Amniotic epithelial cell (primary cell): Measurements from ENCODE around the gene MAF.

Source experiments
- DNase-seq: peaks from one replicate; pipeline ENCODE4 v3.0.0-alpha.2; 2010; ENCODE audit warnings: low read depth

MAF gene

DNA sequence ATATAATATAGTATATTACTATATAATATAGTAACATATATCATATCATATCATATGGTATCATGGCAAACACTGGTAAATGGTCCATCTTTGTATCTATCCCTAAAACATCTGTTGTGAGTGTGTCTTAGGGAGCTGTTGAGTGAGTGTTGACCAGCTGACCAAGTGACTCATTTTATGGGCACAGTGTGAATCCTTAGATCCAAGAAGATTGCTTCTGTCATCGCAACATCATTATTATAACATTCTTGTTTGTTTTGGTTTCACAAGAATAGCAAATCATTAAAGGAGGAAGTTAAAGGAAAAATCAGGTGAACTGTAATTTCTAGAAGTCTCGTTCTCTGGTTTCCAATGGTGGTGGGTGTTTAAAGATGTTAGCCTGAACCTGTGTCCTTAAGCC is 11.7 kb upstream of the MAF start:
- peak; percentile 13 for DNase-seq

DNA sequence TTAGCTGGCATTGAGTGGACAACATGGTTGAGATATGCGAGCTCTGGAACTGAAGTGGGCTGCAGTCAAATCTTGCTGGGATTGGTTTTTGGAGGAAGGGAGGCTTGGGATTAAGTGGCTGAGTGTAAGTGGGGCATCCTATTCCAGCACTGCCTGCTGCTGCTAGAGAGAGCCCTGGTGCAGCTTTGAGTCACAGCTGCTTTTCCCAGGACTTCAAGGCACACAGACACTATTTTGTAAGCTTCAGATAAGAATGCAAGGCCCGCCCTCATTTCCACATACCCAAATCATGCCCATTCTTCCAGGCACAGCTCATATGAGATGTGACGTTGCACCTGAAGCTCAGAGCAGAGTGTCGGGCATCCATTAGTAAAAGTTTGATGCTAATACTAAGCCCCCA is 10.2 kb upstream of the MAF start:
- DNase-seq: peak; percentile 70

DNA sequence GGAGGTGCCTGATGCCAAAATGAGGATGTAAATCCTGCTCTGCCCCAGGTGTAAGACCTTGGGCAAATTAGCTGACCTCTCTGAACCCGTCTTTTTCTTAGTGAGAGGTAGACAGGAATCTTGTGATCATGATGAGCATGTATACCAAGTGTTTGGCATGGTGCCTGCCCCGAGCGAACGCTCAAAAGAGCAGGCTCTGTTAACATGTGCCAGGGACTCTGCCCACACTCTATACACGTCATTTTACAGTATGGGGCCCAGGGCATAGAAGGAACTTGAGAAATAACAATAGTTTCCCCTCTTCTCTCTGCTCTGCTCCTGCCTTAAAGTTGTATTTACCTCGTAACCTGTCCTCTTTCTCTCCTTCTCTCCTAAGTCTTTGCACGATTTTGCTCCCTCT is 9.3 kb upstream of the MAF start:
- DNase-seq: no peak

DNA sequence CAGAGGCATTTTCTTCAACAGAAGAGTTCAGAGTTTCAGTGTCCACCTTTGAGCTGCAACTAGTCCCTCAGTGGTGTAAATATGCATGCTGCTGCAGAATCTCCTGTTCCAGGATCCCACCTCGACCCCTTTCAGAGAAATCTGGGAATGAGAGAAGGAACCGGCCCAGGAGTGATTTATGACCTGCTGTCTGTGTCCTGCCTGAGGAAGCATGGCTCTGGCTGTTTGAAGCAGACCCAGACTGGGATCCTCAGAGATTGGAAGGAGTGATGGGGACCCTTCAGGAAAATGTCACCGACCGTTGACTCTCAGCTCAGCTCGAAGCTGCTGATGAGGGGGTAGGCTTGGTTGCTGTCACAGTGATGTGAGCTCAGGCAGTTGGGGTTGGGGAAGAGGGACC is 8.4 kb upstream of the MAF start:
- DNase-seq: no peak

DNA sequence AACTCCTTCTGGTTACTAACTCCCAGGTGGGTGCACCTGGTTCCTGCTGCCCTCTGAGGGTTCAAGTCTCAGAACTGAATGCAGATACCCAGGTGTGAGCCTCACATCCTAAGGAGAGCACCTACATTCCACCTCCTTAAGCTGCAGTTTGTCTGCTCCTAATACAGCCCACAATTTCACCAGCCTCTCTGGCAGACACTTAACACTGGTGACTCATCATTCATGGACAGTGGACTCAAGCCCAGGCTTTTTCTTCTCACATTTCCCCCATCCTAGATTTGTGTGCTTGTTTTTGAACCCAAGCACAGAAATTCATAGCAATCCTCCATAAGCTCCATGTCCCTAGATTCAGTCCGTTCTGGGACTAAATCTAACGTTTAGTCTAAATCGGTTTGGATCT is 7.0 kb upstream of the MAF start:
- peak; percentile 39 for DNase-seq

DNA sequence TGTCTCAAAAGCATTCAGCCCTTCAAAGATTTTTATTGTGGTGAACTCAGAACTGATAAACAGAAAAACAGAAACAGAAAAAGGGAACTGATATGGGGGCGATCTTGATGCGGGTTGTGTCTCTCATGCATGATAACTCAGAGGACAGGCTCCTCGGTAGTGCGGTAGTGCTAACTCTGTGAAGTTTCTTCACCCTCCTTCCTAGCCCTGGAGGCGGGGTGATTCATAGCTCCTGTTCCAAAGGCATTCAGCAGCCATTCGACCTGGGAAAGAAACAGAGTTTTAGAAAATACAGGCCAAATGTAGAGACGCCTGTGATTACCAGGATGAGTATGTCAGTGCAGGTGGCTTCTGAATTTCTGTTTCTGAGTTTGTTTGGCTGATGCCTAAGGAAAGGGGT is 5.5 kb upstream of the MAF start:
- peak; percentile 31 for DNase-seq

DNA sequence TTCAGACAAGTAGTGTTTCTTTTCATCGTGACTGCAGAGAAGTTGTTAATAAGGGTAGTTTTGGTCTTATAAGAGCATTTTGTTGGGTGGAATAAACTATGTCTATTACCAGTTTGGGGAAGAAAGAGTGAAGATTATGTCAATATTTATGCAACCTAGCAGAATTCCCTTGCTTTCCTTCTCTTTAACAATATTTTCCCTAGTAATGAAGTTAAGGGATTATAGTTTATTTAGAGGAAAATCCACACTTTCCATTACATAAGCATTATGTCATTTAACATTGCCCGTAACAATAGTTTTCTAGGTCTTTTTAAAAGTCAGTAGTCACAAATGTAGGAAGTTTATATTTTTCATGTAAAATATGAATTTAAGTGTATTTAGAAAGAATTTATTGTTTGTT is 2.5 kb upstream of the MAF start:
- DNase-seq: no peak

DNA sequence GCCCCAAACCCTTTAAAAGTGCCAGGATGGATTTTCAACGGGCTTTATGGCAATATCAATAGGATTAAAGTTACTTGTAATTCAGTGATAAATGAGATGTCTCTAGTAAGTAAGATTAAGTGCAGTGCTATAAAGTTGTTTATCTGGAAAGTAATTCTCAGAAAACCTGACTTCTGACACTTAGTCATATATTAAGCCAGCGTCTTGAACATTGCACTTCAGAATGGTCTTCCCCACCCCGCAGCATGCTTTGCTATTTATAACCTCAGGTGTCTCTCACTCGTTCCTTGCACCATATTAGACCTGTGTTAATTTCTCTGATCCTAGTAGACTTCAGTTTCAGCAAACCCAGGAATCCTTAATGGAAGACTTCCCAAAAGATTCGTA is 2.1 kb upstream of the MAF start:
- DNase-seq: no peak

DNA sequence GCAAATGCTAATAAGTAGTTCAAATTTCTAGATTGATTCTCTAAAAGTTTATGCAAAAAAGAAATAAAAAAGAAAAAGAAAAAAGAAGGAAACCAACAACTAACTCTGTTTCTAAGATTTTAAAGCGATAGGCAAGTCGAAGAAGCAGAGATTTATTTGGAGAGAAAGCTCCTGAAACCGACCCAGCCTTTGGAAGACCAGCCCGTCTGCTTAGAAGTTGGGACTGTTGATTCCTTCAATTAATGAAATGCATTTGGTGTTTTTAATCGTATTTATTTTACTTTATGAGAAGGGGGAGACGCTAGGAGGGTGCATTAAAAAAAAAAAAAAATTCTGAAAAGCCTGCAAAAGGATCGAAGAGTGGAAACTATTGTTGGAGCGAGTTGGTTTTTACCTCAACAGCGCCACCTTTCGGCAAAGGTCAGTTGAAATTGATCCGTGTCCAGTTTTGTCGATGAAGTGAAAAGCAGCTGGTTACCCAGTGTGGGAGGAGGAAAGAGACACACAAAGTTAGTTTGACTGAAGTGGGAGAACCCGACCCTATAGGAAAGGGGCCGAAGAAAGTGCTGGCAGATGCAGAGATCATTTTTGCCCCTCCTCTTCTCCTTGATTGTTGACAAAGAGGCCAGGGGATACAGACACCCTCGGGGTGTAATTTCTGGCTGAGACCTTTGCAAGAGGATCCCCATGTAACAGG is 1.5 kb upstream of the MAF start:
- DNase-seq: peak; percentile 63

DNA sequence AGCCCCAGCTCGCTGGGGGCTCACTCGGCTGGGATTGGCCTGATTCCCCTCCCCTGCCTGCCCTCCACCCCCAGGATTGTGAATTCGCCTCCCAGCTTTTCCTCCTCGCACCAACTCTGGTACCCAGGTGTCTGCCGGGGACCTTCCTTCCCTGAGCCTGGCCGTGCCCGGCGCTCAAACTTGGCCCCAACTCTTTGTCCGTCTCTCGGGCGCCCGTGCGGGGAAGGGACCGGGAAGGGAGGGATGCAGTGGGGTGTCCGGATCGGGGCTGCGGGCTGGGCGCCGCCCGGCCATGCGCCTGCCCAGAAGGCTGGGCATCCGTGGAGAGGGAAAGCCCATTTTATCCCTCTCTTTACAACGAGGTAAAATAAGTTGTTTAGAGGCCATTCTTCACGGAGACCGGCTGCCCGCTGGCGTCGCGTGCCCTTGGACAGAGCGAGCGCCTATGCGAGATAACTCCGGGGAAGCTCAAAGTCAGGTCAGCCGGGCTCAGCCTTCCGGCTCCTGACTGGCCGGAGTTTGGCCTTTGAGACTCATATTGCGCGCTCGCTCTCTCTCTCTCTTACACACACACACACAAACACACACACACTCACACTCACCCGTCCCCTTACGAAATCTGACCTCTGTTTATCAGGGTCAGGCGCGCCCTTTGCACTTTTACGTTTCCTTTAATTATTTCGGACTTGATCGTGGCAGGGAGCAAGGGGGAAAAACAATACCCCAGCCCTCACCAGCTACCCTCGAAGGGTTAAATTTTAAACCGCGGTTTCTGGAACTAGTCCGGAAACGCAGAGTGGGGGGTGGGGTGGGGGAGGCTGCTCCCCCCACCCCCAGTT is 774 bp upstream of the MAF start:
- peak; percentile 41 for DNase-seq

DNA sequence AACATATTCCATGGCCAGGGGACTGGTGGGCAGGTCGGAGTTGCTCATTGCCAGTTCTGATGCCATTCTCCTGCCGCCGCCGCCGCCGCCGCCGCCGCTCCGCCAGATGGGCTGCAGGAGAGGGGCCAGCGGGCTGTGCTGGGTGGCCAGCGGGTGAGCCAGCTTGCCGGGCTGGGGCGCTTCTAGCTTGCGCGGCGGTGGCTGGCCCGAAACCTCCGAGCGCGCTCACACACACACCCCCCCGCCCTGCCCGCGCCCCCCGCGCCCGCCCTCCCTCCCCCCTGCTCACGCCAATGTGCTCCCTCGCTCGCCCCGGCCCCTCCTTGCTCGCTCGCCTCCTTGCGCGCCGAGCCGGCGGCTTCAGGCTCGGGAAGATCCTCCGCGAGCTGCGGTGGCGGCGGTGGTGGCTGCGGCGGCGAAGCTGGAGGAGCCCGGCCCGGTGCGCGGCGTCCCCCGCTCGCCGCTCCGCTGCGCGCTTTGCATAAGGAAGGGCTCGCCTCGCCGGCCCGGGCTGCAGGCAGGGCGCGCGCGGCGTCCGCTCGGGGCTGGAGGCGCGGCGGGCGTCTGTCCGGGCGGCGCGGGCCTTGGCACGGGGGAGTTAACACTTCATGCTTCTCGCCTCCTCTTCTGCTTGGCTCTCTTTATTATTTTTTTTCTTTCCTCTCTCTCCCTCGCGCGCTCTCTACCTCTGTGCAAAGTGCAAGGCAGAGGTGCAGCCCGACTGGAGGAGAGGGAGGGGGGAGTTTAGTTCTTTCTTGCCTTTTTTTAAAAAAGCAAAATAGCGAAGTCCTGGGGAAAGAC is 500 bp downstream of the MAF start:
- DNase-seq: peak; percentile 25

DNA sequence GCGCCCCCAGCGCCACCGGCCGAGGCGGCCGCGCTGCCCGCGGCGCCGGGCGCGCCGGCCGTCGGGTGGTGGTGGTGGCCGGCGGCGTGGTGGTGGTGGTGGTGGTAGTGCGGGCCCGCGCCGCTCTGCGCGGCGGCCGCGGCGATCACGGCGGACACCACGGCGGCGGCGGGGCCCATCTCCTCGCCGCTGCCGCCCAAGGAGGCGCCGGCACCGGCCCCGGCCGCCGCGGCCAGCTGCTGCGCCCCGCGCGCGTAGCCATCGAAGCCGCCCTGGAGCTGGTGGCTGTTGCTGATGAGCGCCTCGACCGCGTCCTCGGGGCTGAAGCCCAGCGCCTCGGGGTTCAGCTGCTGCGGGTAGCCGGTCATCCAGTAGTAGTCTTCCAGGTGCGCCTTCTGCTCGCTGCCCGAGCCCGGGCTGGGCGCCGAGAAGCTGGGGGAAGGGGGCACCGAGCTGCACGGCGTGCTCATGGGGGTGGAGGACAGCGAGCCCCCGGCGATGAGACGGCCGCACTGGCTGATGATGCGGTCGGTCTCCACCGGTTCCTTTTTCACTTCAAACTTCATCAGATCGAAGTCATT is 1.2 kb downstream of the MAF start:
- DNase-seq: peak; percentile 6

DNA sequence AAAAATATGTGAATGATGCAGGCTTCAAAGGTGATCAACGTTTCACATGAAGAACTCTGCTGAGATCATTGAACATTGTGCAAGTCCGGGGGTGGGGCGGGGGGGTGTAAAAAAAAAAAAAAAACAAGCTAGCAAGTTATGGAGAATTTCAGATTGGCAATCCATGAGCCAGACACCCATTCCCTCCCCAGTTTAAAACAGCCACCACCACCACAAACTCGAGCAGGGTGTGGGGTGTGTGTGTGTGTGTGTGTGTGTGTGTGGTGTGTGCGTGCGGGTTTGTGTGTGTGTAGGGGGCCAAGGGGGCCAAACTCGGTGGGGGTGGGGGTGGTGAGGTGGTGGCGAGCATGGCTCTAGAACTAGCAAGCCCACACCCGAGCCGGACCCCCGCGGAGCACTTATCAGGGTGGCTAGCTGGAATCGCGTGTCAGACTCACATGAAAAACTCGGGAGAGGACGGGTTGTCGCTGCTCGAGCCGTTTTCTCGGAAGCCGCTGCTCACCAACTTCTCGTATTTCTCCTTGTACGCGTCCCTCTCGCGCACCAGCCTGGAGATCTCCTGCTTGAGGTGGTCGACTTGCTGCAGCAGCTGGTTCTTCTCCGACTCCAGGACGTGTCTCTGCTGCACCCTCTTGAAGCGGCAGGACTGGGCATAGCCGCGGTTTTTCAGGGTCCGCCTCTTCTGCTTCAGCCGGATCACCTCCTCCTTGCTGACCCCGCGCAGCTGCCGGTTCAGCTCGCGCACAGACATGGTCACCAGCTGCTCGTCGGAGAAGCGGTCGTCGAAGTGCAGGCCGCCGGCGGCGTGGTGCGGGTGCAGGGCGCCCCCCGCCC is 2.0 kb downstream of the MAF start:
- peak; percentile 56 for DNase-seq

DNA sequence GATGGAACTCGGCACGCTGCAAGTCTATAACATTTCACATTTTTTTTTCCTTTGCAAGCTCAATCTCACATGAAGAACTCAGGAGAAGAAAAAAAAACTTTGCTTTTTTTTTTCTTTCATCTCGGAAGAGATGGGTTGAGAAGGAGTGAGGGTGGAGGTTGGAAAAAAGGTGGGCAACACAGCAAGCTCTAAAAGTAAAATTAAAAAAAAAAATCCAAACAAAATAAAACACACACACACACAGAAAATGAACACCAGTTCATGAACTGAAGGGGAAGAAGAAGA is 2.5 kb downstream of the MAF start:
- DNase-seq: no peak

DNA sequence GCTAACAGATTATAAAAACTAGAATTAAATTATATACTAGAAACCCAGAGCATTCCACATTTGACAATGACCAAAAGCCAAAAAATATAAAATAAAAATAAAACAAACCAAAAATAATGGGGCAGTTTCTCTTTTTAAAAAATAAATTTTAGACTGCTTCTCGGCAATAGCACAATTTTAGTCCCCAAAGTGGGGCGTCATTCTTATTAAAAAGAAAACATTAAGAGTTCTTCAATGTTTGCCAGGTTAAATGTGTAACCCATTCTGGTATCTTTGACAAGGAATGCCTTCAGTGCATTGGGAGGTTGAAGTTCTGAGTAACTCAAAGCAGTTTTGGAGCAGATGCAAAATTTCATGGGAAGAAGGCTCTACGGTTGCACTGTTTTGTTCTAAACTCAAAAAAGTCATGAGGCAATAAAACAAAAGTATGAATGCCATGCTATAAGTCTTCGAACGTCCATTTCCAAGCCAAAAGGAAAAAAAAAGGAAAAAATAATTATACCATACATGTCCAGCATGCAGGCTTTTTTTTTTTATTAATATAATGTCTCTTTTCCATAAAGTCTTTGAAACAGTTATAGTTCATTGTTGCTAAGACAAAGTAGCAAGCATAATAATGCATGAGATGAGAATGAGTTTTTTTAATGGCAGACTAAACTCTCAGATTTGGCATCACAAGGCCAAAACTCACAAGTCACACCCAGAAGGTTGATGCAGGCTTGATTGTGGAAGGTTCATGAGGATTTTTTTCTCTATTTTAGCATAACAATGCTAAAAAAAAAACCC is 3.1 kb downstream of the MAF start:
- no peak for DNase-seq

DNA sequence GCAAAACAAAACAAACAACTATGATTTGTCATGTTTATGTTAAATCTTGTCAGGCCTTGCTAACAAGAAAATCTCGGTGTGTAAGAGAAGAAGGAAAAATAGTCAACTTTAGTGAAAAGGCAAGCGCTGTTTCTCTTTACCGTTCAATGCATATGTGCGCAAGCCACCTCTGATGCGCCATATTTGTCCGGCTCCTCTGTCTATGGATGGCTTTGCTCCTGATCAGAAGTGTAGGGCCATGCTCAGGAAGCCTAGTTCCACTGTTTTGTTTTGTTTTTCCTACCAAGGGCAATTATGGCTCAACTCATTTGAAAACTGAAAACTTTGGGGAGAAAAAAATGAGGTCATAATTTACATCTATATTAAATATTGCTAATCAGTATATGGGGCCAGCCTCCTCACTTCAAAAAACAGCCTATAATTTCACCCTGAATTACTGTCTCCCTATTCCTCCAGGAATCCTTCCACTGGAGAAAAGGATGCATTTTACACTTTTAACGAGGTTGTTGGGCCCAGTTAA is 4.5 kb downstream of the MAF start:
- no peak for DNase-seq

DNA sequence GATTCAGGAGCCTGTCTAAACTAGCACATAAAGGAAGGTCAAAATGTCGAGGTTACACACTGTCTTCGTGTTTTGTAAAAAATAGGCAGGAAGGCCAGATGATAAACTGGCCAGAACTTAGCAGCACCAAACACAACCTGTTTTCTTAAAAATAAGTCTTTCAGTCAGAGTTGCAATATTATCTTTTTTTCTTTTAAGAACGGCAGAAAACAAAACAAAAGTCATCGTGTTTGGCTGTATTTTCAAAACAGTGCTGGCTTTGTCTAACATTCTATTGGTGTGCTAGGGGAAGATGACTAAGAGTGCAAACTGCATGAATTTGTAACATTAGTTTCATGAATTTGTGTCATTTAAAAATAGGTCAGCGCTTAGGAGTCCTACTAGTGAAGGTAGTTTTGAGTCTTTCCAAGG is 5.3 kb downstream of the MAF start:
- peak; percentile 14 for DNase-seq

DNA sequence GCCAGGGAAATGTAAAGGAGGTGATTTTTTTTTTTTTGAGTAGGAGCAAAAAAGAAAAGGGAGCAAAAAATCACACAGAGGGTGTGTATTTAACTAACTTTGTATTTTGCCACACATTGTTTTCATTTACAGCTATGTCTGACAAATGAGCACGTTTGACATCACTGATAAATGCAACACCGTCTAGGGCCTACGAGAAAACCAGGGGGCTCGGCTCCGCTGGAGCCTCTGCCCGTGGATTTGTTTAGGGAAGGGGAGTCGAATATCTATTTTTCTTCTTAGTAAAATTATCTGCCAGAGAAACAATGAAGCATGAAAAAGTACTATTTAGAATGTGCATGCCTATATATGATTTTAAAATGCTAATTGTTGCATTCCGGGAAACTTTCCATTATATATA is 6.8 kb downstream of the MAF start:
- no peak for DNase-seq

DNA sequence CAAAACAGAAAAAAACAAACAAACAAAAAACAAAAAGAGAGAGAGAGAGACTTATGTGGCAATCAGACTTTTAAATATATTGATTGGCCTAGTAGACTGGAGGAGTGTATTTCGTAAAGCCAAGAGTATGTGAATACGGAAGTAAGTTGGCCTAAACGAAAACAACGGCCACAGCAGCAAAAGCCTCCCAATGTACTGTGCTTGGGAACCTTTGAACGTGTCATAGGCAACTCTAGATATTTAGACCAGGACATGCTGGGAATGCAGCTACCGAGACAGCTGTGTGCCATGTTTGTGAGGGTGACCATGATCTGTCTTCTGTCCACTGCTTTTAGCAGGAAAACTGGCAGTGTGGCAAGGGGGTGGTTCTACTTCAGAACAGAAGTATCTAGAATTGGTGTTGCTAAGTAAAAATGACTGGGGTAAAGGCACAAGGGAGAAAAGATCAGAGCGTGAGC is 7.4 kb downstream of the MAF start:
- peak; percentile 8 for DNase-seq

DNA sequence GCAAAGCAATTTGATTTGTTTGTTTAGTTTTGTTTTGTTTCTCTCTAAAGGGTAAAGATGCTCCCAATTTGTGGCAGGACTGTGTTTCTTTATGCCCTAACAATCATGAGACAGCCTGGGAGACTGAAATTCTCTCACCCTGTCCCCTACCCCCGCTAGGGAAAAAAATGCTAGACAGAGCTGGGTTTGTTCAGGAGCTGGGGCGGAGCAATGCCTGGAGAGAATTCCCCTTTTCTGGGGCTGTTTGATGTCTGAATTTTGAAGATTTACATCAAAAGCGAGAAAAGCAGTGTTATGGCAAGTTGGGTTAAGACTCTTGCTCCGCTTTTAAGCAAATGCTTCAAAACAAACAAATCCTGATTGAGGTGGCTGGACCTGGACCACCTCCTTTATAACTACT is 8.4 kb downstream of the MAF start:
- DNase-seq: no peak
